GM18861 (cell line): ENCODE measurements around the gene FIBIN.

Source experiments
- ATAC-seq: cut with Tn5 transposase; IDR thresholded peaks from one replicate; pipeline ENCODE4 v1.9.1; 2021; ENCODE audit not compliant: unreplicated experiment

FIBIN gene

DNA sequence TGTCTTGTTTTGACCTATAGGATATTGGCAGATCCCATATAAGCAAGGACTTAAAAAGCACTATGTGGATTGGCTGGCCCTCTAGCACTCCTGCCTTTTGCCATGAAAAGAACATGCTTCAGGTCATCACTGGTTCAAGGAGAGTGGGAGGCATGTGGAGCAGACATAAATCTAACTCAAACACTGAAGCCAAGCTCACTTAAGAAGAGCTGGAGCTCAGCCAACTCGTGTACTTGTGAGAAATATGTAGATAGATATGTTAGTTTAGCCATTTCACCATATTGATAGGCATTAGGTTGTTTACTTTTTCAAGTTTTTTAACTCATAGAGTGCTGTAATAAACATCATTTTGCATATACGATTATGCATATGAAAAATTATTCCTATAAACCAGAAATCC is 26.8 kb downstream of the FIBIN start:
- no peak for ATAC-seq

DNA sequence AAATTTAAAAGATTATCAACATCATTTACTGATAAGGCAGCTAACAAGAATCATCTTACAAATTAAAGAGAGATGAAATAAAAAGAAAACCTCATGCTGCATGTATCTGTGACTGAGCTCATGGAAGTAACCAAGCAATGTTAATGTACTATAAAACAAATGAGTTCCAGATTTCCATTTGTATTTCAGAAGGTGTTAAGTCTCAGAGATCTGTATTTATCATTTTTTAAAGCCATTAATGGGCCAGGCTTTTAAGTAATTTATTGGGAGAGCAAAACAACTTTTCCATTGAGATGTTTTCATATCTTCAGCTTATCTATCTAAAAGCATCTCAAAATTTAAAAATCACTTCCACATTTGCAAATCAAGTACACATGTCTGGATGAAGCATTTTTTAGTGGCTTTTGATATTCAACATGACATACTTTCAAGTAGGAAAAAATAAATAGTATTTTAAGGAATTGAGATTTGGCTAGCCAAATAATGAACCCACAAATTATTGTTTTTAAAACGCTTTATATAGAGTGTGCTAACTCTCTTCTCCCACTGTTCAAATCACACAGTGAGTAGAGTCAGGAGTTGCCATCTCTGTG is 28.8 kb downstream of the FIBIN start:
- ATAC-seq: no peak

DNA sequence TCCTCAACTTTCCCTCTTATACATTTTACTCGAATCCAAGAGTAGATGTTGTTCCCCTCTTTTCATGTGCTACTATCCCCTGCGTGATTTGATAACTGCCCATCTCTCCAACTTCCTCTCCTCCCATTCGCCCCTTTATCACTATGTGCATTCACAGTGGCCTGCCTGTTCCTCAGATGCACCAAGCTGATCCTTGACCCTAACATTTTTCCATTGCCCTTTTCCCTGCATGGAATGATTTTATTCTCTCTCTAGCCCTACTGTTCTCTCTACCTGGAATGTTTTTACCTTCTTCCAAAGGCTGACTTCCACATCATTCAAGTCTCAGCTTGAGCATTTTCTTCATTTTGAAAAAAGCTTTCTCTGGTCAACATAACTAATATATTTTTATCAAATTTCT is 31.0 kb downstream of the FIBIN start:
- ATAC-seq: no peak

DNA sequence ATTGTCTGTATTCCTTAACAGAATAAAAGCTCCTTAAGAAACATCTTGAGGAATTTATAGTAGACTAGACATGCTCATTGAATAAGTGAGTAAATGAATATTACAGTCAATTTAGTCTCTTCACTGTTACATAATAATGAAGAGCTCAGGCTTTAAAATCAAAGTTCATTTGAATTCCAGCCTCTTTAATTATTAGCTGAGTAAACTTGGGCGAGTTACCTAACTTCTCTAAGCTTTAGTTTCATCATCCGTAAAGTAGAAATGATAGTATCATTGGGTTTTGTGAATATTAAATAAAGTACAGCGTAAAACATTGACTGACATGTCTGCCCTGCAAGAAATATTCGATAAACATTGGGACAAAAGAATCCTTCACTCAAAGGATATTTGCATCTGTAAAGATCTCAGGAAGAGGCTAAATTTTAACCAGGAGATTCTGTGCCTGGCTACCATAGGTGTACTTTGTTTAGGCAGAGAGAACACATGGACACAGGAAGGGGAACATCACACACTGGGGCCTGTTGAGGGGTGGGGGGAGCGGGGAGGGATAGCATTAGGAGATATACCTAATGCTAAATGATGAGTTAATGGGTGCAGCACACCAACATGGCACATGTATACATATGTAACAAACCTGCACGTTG is 31.5 kb downstream of the FIBIN start:
- no peak for ATAC-seq

DNA sequence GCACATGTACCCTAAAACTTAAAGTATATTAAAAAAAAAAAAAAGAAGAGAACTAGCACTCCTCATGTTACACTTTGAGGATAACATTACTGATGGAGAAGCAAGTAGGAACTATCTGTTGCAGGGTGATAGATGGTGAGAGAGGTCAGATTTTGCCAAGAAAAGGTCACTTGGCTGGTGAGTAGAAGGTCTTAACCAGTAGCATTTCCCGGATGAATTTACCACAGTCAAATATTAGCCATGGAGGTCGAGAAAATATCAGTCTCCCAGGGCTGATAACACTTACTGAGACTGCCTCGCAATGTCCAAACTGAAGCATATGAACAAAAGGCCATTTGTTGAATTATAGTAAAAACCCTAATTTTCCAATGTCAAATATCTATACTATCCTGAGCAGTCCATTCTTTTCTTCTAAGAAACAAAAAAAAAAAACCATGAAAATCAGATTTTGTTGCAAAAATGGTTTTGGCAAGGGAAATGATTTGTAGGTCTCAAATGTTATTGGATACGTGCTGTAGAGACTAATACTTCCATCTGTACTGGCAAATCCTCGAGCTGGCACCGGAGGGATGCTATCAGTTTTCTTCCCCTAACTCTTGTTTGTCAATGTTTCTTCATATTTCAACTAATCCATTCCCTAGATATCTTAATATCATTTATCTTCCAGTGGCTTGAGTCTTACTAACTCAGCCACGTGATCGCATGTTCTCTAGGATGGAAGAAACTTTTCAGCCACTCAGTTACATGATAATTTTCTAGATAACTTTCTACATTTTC is 32.2 kb downstream of the FIBIN start:
- ATAC-seq: no peak

DNA sequence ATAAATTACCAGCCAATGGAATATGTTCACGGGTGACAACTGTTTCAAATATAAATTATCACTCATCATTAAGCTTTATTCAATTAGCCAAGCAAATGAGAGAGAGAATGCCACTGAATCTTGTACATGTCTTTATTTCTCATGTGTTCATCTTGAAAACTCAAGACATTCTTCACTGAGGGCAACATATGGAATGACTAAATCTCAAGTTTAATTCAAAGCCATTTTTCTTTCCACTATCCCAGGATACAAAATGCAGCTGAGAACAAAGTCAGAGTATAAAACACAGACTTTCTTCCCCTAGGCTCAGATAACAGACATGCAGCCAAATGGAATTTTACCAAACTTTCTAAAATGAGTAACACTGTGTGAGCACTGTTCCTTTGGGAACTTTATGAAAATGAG is 34.7 kb downstream of the FIBIN start:
- ATAC-seq: no peak

DNA sequence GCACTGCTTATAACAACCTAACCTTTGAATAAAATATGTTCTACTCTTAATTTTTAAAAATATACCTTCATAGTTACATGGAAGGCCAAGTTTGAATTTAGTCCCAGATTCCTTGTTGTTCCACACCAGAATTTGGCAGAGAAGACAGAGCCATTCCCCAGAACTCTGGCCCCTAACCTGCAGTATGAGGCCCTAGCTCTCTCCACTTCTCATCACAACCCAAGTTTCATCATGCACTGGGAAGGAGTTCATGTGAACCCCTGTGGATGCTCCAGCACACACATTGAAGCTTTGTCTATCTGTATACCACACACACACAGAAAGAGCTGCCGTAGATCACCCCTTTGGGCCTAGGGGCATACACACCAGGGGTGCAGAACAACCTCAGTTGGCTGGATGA is 36.1 kb downstream of the FIBIN start:
- ATAC-seq: no peak

DNA sequence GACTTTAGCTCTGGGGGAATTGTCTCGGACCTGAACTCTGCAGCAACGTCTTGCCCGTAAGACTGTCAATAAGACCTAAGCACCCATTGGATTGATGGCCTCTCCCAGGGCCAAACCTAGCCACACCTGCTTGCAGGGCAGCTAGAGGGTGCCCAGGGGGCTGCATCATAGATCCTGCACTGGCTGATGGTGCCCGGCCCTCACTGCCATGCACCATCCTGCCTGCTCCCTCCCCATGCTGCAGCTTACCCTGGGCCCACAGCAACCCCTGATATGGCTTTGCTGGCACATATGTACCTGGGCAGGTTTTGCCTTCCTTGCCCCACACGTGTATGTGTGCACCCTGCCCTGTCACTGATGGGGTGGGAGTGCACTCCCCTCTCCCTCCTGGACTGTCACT is 37.8 kb downstream of the FIBIN start:
- no peak for ATAC-seq

DNA sequence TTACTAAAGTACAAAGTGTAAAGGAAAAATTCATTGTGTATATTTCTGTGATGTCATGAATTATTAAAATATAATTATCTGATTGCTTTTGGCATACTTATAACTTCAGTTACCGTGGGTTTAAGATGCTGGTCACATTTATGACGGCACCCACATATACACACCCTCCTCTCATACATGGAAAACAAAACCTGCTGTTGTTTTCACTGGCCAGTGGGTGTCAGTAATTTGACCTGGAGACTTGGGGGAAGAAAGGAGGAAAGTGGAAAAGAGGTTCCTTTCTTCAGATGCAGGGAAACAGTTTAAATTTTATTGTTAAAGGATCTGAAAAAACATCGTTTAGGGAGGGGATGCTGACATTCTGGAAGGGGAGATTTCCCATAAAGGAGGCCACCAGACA is 46.0 kb downstream of the FIBIN start:
- ATAC-seq: no peak

DNA sequence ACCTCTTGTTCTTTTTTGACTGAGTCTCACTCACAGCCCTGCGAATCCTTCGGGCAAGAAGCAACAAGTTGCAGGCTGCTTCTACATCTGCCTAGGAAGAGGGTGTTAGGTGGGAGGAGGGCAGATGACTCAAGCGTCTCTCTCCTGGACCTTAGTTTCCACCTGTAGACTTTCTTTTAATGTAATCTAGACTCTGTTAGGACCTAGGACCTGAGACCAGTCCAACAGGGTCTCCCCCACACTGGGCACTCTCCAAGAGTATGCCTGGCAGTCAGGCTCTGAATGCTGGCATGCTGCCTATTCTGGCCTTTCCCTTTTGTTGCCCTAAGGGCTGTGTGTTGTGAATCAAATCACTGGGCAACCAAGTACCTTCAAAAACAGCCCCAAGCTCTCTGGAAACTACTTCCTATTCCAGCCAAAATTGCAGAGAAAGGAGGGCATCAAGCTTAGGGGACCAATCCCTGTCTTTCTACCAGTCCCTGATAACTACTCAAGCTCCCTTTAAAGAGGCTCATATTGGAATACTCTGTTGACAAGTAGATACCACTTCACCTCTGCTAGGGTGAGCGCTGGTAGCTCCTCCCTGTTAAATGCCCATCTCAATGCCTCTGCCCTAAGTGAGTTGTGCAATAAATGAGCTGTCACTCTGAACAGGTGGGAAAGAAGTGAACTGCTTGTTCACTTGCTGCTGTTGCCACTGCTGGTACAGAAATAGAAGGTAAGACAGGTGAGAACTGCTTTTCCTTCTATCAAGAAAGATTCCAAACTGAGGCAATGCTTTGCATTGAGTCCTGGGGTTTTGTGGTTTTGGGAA is 46.6 kb downstream of the FIBIN start, which contains the start of gene BBOX1:
Gene BBOX1 (plus strand): TSS at position 514 of the 814 bp plus-strand sequence. CDS start 14,616 bp downstream, outside the sequence.
- ATAC-seq: no peak

DNA sequence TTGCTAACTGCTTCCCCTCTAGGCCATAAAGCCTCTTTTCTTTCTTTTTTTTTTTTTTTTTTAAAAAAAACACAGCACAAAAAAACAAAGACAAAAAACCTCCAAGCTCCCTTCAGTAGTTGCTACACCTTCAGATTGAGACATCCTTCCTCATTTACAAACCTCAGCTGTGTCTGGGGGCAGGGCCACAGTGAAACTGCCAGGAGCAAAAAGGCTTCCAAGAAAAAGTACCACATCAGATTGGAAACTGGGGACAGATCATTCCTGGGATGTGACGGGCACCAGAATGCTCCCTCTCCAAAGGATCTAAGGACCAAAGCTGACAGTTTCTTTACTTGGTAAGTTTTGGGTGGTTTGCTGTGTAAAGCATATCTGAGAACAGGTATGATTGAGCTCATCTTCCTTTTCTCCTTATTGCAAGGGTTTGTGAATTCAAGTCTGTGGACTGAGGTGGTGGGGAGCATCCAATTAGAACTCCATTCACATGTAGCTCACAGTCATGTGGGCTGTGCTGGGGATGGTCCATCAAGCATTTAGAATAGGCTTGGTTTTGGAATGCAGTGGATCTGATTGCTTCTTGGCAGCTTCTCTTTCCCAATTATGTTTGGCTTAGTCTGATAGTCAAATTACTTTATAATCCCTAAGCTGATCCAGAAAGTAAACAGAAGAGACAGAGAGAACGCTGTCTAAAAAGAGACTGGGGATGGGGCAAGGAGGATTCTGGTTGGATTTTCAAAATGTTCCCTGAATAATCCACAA is 47.4 kb downstream of the FIBIN start:
- ATAC-seq: no peak
